ENCODE measurements around the gene AFF3. TPM values are rescaled to one million over a fixed set of nuclear protein-coding genes. Genes with fewer than 3 reads are reported as not detected.

The AFF3 gene
- total RNA-seq, 1 experiment from 2014 or later, result not detected

- no peak for DNase-seq (ENCODE audit: low spot score)
- ChIA-PET POLR2A (ENCODE audit: low non-redundant PET) (no interaction called here), CTCF (no interaction called here)
- no peak overlapping the region for H3K27ac ChIP-seq (ENCODE audit: low read depth, low read length, poor library complexity, severe bottlenecking)
- no peaks in the 10 kb centered on the region for H3K36me3 ChIP-seq (ENCODE audit: insufficient read depth, low read length, poor library complexity, severe bottlenecking)
- H3K4me1 ChIP-seq (ENCODE audit: insufficient read depth, low read length, poor library complexity, severe bottlenecking), result no peaks in the 10 kb centered on the region
- intact Hi-C loops (cut with micrococcal nuclease; ENCODE audit: unreplicated experiment), result no loop called here
- no TSS peak for BruUV-seq (replicated peaks)
- no peak overlapping the region for H3K4me3 ChIP-seq (ENCODE audit: low read depth, low read length, poor library complexity, severe bottlenecking)
- H3K27me3 ChIP-seq (replicated peaks; ENCODE audit: insufficient read depth, low read depth, low read length, poor library complexity), result peaks cover 24% of the 10 kb centered on the region
- H3K9me3 ChIP-seq (ENCODE audit: low read depth, low read length, poor library complexity, severe bottlenecking), result no peaks in the 10 kb centered on the region
- TF ChIP-seq EZH2 (IDR thresholded peaks at IDR 0.05; ENCODE audit: borderline replicate concordance, low read depth, low read length, poor library complexity, severe bottlenecking), result no peak
- TF ChIP-seq CTCF (conservative IDR thresholded peaks at IDR 0.05; ENCODE audit: low read depth, low read length), result no peak
These were observed 319.7 kb downstream of the AFF3 start for GRCh38 chr2:99822474-99823207.

- no peak overlapping the region for H3K27ac ChIP-seq (ENCODE audit: low read depth, low read length, poor library complexity, severe bottlenecking)
- no peaks in the 10 kb centered on the region for H3K36me3 ChIP-seq (ENCODE audit: insufficient read depth, low read length, poor library complexity, severe bottlenecking)
- POLR2A ChIA-PET (ENCODE audit: low non-redundant PET), result no interaction called here
- H3K4me1 ChIP-seq (ENCODE audit: insufficient read depth, low read length, poor library complexity, severe bottlenecking), result no peaks in the 10 kb centered on the region
- H3K4me3 ChIP-seq (ENCODE audit: low read depth, low read length, poor library complexity, severe bottlenecking), result no peak overlapping the region
- CTCF ChIA-PET, result no interaction called here
- no peak for TF ChIP-seq EZH2 (IDR thresholded peaks at IDR 0.05; ENCODE audit: borderline replicate concordance, low read depth, low read length, poor library complexity, severe bottlenecking)
- TF ChIP-seq CTCF (conservative IDR thresholded peaks at IDR 0.05; ENCODE audit: low read depth, low read length), result no peak
- no peaks in the 10 kb centered on the region for H3K9me3 ChIP-seq (ENCODE audit: low read depth, low read length, poor library complexity, severe bottlenecking)
- intact Hi-C loops (cut with micrococcal nuclease; ENCODE audit: unreplicated experiment), result no loop called here
- peaks cover 23% of the 10 kb centered on the region for H3K27me3 ChIP-seq (replicated peaks; ENCODE audit: insufficient read depth, low read depth, low read length, poor library complexity)
- no peak for DNase-seq (ENCODE audit: low spot score)
- BruUV-seq (replicated peaks), result no TSS peak
These were observed 320.4 kb downstream of the AFF3 start for GRCh38 chr2:99821984-99822383.

DNA sequence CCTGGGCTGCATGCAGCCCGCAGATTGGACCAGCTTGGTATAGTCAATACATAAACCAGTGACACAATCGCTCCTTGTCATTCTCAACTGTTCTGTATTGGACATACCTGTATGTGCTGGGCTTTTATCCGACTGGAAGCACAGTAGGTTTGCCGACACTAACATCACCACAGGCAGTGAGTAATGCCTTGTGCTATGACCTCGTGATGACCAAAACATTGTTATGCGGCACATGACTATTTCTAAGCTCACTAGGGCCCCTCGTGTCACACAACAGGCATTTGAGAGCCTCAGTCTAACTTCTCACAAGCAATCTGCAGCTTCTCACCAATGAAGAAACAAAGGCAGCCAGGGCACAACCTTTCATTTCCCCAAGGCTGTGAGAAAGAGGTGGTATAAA is 320.8 kb downstream of the AFF3 start:
- Histone ChIP-seq H3K27ac (ENCODE audit: low read depth, low read length, poor library complexity, severe bottlenecking) (no peak overlapping the region), H3K36me3 (ENCODE audit: insufficient read depth, low read length, poor library complexity, severe bottlenecking) (no peaks in the 10 kb centered on the region), H3K27me3 (replicated peaks; ENCODE audit: insufficient read depth, low read depth, low read length, poor library complexity) (peaks cover 20% of the 10 kb centered on the region), H3K9me3 (ENCODE audit: low read depth, low read length, poor library complexity, severe bottlenecking) (no peaks in the 10 kb centered on the region), H3K4me3 (ENCODE audit: low read depth, low read length, poor library complexity, severe bottlenecking) (no peak overlapping the region), H3K4me1 (ENCODE audit: insufficient read depth, low read length, poor library complexity, severe bottlenecking) (no peaks in the 10 kb centered on the region)
- no peak for TF ChIP-seq EZH2 (IDR thresholded peaks at IDR 0.05; ENCODE audit: borderline replicate concordance, low read depth, low read length, poor library complexity, severe bottlenecking)
- TF ChIP-seq CTCF (conservative IDR thresholded peaks at IDR 0.05; ENCODE audit: low read depth, low read length), result no peak
- intact Hi-C loops (cut with micrococcal nuclease; ENCODE audit: unreplicated experiment), result no loop called here
- no peak for DNase-seq (ENCODE audit: low spot score)
- BruUV-seq (replicated peaks), result no TSS peak
- CTCF ChIA-PET, result no interaction called here
- POLR2A ChIA-PET (ENCODE audit: low non-redundant PET), result no interaction called here

Measured in A673 (cell line).